ENCODE measurements around the gene SUGT1.
A peak's percentile ranks its signal among the peaks of the same experiment; 100 is the strongest.
"Not testable (repeated sequence)": the region's sequence is repeated elsewhere in the genome, so short reads cannot be mapped to it uniquely, and the experiment has no call there.

Gene SUGT1

DNA sequence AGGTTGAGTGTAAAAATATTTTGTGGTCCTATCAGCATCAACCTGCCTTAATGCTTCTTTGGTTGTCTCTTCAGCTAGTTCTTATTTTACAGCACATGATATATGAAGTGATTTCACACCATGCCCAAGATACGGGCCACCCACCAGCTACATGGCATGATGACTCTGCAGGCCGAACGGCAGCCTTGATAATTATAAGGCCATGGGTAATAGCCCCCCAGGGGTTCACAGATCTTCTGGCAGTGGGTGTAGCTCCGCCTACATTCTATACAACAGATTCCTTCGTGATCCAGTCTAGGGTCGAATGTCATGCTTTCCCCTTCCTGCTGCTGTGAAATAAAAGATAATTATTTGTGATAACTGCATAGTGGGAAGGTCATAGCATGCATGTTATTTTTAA, 50.8 kb downstream of the SUGT1 start:
- TF ChIP-seq CTCF (IDR thresholded peaks at IDR 0.05; ENCODE audit: insufficient read depth, low read depth, low read length, missing control alignments), result no peak
- no peak for DNase-seq (ENCODE audit: low read depth)

GRCh38 chr13:52706081-52706480, 53.4 kb downstream of the SUGT1 start:
- DNase-seq (ENCODE audit: low read depth), result no peak
- no peak overlapping the region for H3K4me3 ChIP-seq (ENCODE audit: low read length)
- no peak for TF ChIP-seq CTCF (IDR thresholded peaks at IDR 0.05; ENCODE audit: insufficient read depth, low read depth, low read length, missing control alignments)

More for the DNA sequence above, 50.8 kb downstream of the SUGT1 start:
- H3K4me3 ChIP-seq (ENCODE audit: low read length), result no peak overlapping the region

GRCh38 chr13:52707375-52707774, 54.7 kb downstream of the SUGT1 start:
- no peak for TF ChIP-seq CTCF (IDR thresholded peaks at IDR 0.05; ENCODE audit: insufficient read depth, low read depth, low read length, missing control alignments)
- no peak for DNase-seq (ENCODE audit: low read depth)

GRCh38 chr13:52708266-52708665, 55.6 kb downstream of the SUGT1 start:
- H3K4me3 ChIP-seq (ENCODE audit: low read length); DNase-seq (ENCODE audit: low read depth): not testable (repeated sequence)

More at GRCh38 chr13:52707375-52707774, 54.7 kb downstream of the SUGT1 start:
- H3K4me3 ChIP-seq (ENCODE audit: low read length), result no peak overlapping the region

- no peak for DNase-seq (ENCODE audit: low read depth)
- TF ChIP-seq CTCF (IDR thresholded peaks at IDR 0.05; ENCODE audit: insufficient read depth, low read depth, low read length, missing control alignments), result no peak
- no peak overlapping the region for H3K4me3 ChIP-seq (ENCODE audit: low read length)
Observed at GRCh38 chr13:52711286-52711685, 58.6 kb downstream of the SUGT1 start.

GRCh38 chr13:52712385-52712784, 59.7 kb downstream of the SUGT1 start:
- no peak for TF ChIP-seq CTCF (IDR thresholded peaks at IDR 0.05; ENCODE audit: insufficient read depth, low read depth, low read length, missing control alignments)
- H3K4me3 ChIP-seq (ENCODE audit: low read length), result no peak overlapping the region
- DNase-seq (ENCODE audit: low read depth), result no peak

DNA sequence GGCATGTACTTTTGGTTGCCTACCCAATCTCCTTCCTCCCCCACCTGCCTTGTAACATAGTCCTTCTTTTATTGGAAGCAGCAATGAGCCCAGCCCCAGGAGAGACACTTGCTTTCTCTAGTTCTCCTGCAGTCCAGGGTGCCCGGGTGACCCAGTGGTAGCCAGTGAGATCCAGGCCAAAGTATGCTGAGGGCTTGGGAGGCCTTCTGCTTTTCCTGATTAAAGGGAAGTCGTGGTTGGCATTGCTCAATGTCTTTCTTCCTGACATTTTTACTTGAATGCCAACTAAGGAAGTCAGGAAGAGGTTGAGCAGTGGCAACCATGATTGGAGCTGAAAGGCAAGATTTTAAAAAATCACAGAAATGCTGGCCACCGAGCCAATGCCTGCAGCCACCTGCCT, 61.3 kb downstream of the SUGT1 start:
- no peak for TF ChIP-seq CTCF (IDR thresholded peaks at IDR 0.05; ENCODE audit: insufficient read depth, low read depth, low read length, missing control alignments)

GRCh38 chr13:52720904-52721303, 68.3 kb downstream of the SUGT1 start:
- peak; percentile 14 for DNase-seq (ENCODE audit: low read depth)
- not testable (repeated sequence) for H3K4me3 ChIP-seq (ENCODE audit: low read length)

More for the DNA sequence above, 61.3 kb downstream of the SUGT1 start:
- no peak overlapping the region for H3K4me3 ChIP-seq (ENCODE audit: low read length)
- DNase-seq (ENCODE audit: low read depth), result no peak

DNA sequence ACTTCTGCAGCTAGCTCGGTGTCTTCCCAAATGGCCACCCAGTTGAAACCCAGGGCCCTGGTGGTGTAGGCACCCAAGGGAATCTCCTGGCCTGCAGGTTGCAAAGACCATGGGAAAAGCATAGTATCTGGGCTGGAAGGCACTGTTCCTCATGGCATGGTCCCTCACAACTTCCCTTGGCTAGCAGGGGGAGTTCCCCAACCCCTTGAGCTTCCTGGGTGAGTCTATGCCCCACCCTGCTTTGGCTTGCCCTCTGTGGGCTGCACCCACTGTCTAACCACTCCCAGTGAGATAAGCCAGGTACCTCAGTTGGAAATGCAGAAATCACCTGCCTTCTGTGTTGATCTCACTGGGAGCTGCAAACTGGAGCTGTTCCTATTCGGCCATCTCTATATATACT, 68.7 kb downstream of the SUGT1 start:
- H3K4me3 ChIP-seq (ENCODE audit: low read length); DNase-seq (ENCODE audit: low read depth): not testable (repeated sequence)
